Measurements from ENCODE around the gene BMPR1A. TPM values are rescaled to one million over a fixed set of nuclear protein-coding genes. Genes with fewer than 3 reads are reported as not detected.

The BMPR1A gene
- total RNA-seq, 2 experiments from 2014 or later: 0.47 to 1.1 TPM

DNA sequence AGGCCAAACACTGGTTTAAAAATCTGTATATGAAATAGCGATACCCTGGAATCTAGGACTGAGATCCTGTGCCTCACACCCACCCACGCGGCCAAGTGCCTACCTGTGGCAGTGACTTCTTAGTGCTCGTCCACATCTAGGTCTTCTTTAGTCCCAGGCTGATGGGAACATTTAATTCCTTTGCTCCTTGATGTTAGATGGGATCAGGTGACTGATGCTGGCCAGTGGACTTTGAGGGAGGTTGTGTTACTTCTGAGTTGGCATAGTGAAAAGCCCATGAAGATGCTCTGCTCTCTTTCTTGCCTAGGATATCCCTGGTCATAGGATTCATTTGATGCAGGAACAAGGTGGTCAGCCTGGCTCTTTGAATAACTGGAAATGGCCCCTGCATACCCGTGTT, 59.2 kb downstream of the BMPR1A start:
- Histone ChIP-seq H4K20me1 (ENCODE audit: insufficient read depth, low read length) (no peaks in the 10 kb centered on the region), H3K9me2 (ENCODE audit: insufficient read depth, low read length) (no peaks in the 10 kb centered on the region), H3K9me3 (ENCODE audit: low read length) (no peaks in the 10 kb centered on the region), H3K36me3 (ENCODE audit: insufficient read depth, low read length) (no peaks in the 10 kb centered on the region), H3K4me3 (ENCODE audit: low read depth, low read length, poor library complexity, severe bottlenecking) (no peak overlapping the region), H3K27ac (ENCODE audit: low read depth, low read length, poor library complexity, severe bottlenecking) (no peak overlapping the region), H3K4me1 (ENCODE audit: insufficient read depth, low read length, poor library complexity, severe bottlenecking) (no peaks in the 10 kb centered on the region), H3K79me2 (ENCODE audit: insufficient read depth, low read depth, low read length) (no peaks in the 10 kb centered on the region), H3K4me2 (ENCODE audit: low read length) (no peak overlapping the region), H2AFZ (ENCODE audit: low read length) (no peak overlapping the region)
- intact Hi-C loops (cut with micrococcal nuclease; ENCODE audit: unreplicated experiment): no loop called here
- DNase-seq (ENCODE audit: low spot score): no peak
- TF ChIP-seq CTCF (conservative IDR thresholded peaks at IDR 0.05; ENCODE audit: low read length) (no peak), EZH2phosphoT487 (IDR thresholded peaks at IDR 0.05; ENCODE audit: borderline replicate concordance, low read depth, low read length) (no peak)
- ChIA-PET CTCF (ENCODE audit: unreplicated experiment) (no interaction called here), POLR2A (no interaction called here)
- BruUV-seq (replicated peaks): no TSS peak

DNA sequence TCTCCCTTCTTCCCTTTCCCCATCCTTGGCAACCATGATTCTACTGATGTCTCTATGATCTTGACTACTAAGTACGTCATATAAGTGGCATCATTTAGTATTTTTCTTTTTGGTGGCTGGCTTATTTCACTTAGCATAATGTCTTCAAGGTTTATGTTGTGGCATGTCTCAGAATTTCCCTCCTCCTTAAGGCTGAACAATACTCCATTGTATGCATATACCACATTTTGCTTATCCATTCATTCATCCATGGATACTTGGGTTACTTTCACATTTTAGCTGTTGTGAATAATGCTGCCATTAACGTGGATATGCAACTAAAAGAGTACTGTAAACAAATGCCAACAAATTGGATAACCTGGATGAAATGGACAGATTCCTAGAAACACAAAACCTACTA, 60.8 kb downstream of the BMPR1A start:
- no peaks in the 10 kb centered on the region for H3K9me3 ChIP-seq (ENCODE audit: low read length)
- no peaks in the 10 kb centered on the region for H3K4me1 ChIP-seq (ENCODE audit: insufficient read depth, low read length, poor library complexity, severe bottlenecking)
- ChIA-PET CTCF (ENCODE audit: unreplicated experiment) (no interaction called here), POLR2A (interaction anchor here (1.0 kb wide), 1 partner anchor 12 kb away, joined by 3 read pairs; no protein-coding TSS in a partner anchor)
- no peaks in the 10 kb centered on the region for H3K9me2 ChIP-seq (ENCODE audit: insufficient read depth, low read length)
- H3K4me2 ChIP-seq (ENCODE audit: low read length): no peak overlapping the region
- no peak for DNase-seq (ENCODE audit: low spot score)
- H4K20me1 ChIP-seq (ENCODE audit: insufficient read depth, low read length): no peaks in the 10 kb centered on the region
- H3K36me3 ChIP-seq (ENCODE audit: insufficient read depth, low read length): no peaks in the 10 kb centered on the region
- intact Hi-C loops (cut with micrococcal nuclease; ENCODE audit: unreplicated experiment): no loop called here
- TF ChIP-seq CTCF (conservative IDR thresholded peaks at IDR 0.05; ENCODE audit: low read length) (no peak), EZH2phosphoT487 (IDR thresholded peaks at IDR 0.05; ENCODE audit: borderline replicate concordance, low read depth, low read length) (no peak)
- no TSS peak for BruUV-seq (replicated peaks)
- no peaks in the 10 kb centered on the region for H3K79me2 ChIP-seq (ENCODE audit: insufficient read depth, low read depth, low read length)
- no peak overlapping the region for H3K4me3 ChIP-seq (ENCODE audit: low read depth, low read length, poor library complexity, severe bottlenecking)
- H2AFZ ChIP-seq (ENCODE audit: low read length): no peak overlapping the region
- no peak overlapping the region for H3K27ac ChIP-seq (ENCODE audit: low read depth, low read length, poor library complexity, severe bottlenecking)

DNA sequence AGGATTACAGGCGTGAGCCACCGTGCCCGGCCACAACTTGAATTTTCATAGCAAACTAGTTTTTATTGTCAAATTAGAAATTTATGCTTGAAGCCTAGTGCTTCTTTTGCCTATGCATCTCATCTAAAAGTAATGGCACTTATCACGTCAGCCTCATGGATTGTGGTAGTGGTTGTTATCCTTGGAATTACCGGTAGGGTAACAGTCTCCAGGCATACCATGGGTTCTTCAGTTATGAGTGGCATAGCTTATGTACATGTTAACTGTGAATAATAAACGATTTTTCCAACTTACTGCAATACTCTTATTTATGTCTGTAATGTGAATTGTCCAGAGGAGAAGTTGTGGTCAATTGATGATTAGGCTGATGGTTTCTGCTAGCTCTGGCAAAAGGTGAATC, 63.1 kb downstream of the BMPR1A start:
- CTCF ChIA-PET (ENCODE audit: unreplicated experiment): no interaction called here

More for the DNA sequence above, 63.1 kb downstream of the BMPR1A start:
- Histone ChIP-seq H3K79me2 (ENCODE audit: insufficient read depth, low read depth, low read length) (no peaks in the 10 kb centered on the region), H2AFZ (ENCODE audit: low read length) (no peak overlapping the region), H3K4me2 (ENCODE audit: low read length) (no peak overlapping the region), H3K4me3 (ENCODE audit: low read depth, low read length, poor library complexity, severe bottlenecking) (no peak overlapping the region), H3K4me1 (ENCODE audit: insufficient read depth, low read length, poor library complexity, severe bottlenecking) (no peaks in the 10 kb centered on the region), H3K36me3 (ENCODE audit: insufficient read depth, low read length) (no peaks in the 10 kb centered on the region), H3K9me2 (ENCODE audit: insufficient read depth, low read length) (no peaks in the 10 kb centered on the region), H4K20me1 (ENCODE audit: insufficient read depth, low read length) (no peaks in the 10 kb centered on the region), H3K9me3 (ENCODE audit: low read length) (no peaks in the 10 kb centered on the region), H3K27ac (ENCODE audit: low read depth, low read length, poor library complexity, severe bottlenecking) (no peak overlapping the region)
- no TSS peak for BruUV-seq (replicated peaks)
- POLR2A ChIA-PET: no interaction called here
- DNase-seq (ENCODE audit: low spot score): no peak
- intact Hi-C loops (cut with micrococcal nuclease; ENCODE audit: unreplicated experiment): no loop called here
- TF ChIP-seq EZH2phosphoT487 (IDR thresholded peaks at IDR 0.05; ENCODE audit: borderline replicate concordance, low read depth, low read length) (no peak), CTCF (conservative IDR thresholded peaks at IDR 0.05; ENCODE audit: low read length) (no peak)

Measured in OCI-LY7 (cell line).